ENCODE data around the gene GAB2.
A peak's percentile ranks its signal among the peaks of the same experiment; 100 is the strongest.

The GAB2 gene

GRCh38 chr11:78427615-78428265 is 10.1 kb upstream of the GAB2 start:
- no peak for DNase-seq (ENCODE audit: low read depth, low spot score)

GRCh38 chr11:78426845-78427244 is 9.2 kb upstream of the GAB2 start:
- no peak for DNase-seq (ENCODE audit: low read depth, low spot score)

- DNase-seq (ENCODE audit: low read depth, low spot score) = no peak
Measured at GRCh38 chr11:78425399-78426070, 7.9 kb upstream of the GAB2 start.

GRCh38 chr11:78424334-78425270 is 7.0 kb upstream of the GAB2 start:
- DNase-seq (ENCODE audit: low read depth, low spot score) = no peak

GRCh38 chr11:78423241-78423640 is 5.6 kb upstream of the GAB2 start:
- DNase-seq (ENCODE audit: low read depth, low spot score) = no peak

- no peak for DNase-seq (ENCODE audit: low read depth, low spot score)
Measured at GRCh38 chr11:78420796-78421209, 3.2 kb upstream of the GAB2 start.

- peak; percentile 72 for DNase-seq (ENCODE audit: low read depth, low spot score)
Measured at GRCh38 chr11:78420255-78420764, 2.7 kb upstream of the GAB2 start.

GRCh38 chr11:78419327-78419726 is 1.7 kb upstream of the GAB2 start:
- DNase-seq (ENCODE audit: low read depth, low spot score) = peak; percentile 61

GRCh38 chr11:78418584-78419211 is 1.1 kb upstream of the GAB2 start:
- DNase-seq (ENCODE audit: low read depth, low spot score) = no peak

- DNase-seq (ENCODE audit: low read depth, low spot score) = no peak
Measured at GRCh38 chr11:78417888-78418583, 416 bp upstream of the GAB2 start.

GRCh38 chr11:78416285-78417174 is 1.1 kb downstream of the GAB2 start:
- no peak for DNase-seq (ENCODE audit: low read depth, low spot score)

- DNase-seq (ENCODE audit: low read depth, low spot score) = no peak
Measured at GRCh38 chr11:78415338-78415737, 2.3 kb downstream of the GAB2 start.

- DNase-seq (ENCODE audit: low read depth, low spot score) = no peak
Measured at GRCh38 chr11:78414321-78415051, 3.1 kb downstream of the GAB2 start.

- DNase-seq (ENCODE audit: low read depth, low spot score) = no peak
Measured at GRCh38 chr11:78408619-78409018, 9.0 kb downstream of the GAB2 start.

- DNase-seq (ENCODE audit: low read depth, low spot score) = no peak
Measured at GRCh38 chr11:78406568-78407196, 10.9 kb downstream of the GAB2 start.

- no peak for DNase-seq (ENCODE audit: low read depth, low spot score)
Measured at GRCh38 chr11:78405805-78406204, 11.8 kb downstream of the GAB2 start.

GRCh38 chr11:78403781-78404180 is 13.8 kb downstream of the GAB2 start:
- DNase-seq (ENCODE audit: low read depth, low spot score) = no peak

- no peak for DNase-seq (ENCODE audit: low read depth, low spot score)
Measured at GRCh38 chr11:78402847-78403246, 14.8 kb downstream of the GAB2 start.

GRCh38 chr11:78400702-78401101 is 16.9 kb downstream of the GAB2 start:
- DNase-seq (ENCODE audit: low read depth, low spot score) = no peak

Measured in brain pericyte (primary cell).